K562 (cell line): ENCODE results near the gene TBRG4. TPM values are rescaled to one million over a fixed set of nuclear protein-coding genes. Genes with fewer than 3 reads are reported as not detected.

Source experiments
- BRD9 ChIP-seq: fragments of 450-650 bp; IDR thresholded peaks from 2 replicates; pipeline ENCODE4 v1.6.1; 2018; ENCODE audit warnings: low read depth; ENCODE audit not compliant: partially characterized antibody
- CHD2 ChIP-seq: IDR thresholded peaks from 2 replicates; pipeline ENCODE4 v1.6.1; 2011; ENCODE audit warnings: low read depth, low read length
- DIDO1 ChIP-seq: fragments of 450-650 bp; IDR thresholded peaks from 2 replicates; pipeline ENCODE4 v1.6.1; 2016; ENCODE audit warnings: low read depth, missing biosample characterization, missing genetic modification characterization
- DPF2 ChIP-seq: fragments of 450-650 bp; IDR thresholded peaks from 2 replicates; pipeline ENCODE4 v1.6.1; 2016
- ELK1 ChIP-seq: sonication (generic); formaldehyde crosslinking; IDR thresholded peaks from 2 replicates; pipeline ENCODE4 v1.8.1; 2022; ENCODE audit warnings: missing genetic modification reagents
- ILK ChIP-seq: fragments of 450-650 bp; IDR thresholded peaks from 2 replicates; pipeline ENCODE4 v1.6.1; 2016; ENCODE audit warnings: missing genetic modification characterization, low read depth, mild to moderate bottlenecking, missing compliant biosample characterization, moderate library complexity, borderline replicate concordance
- MEIS2 ChIP-seq: fragments of 450-650 bp; IDR thresholded peaks from 2 replicates; pipeline ENCODE4 v1.6.1; 2014; ENCODE audit warnings: mild to moderate bottlenecking; ENCODE audit not compliant: partially characterized antibody
- MNT ChIP-seq, 2 experiments: fragments of 450-650 bp; conservative IDR thresholded peaks; 2 replicates each; pipeline ENCODE4 v1.6.1; 2017; ENCODE audit warnings: mild to moderate bottlenecking in 2 of 2, moderate library complexity in 2 of 2
- PKNOX1 ChIP-seq: fragments of 450-650 bp; IDR thresholded peaks from 2 replicates; pipeline ENCODE4 v1.6.1; 2016
- ZNF175 ChIP-seq: fragments of 200-800 bp; sonication (Bioruptor generic); IDR thresholded peaks from 2 replicates; pipeline ENCODE4 v1.6.1; 2016; ENCODE audit warnings: low read depth, mild to moderate bottlenecking, missing genetic modification characterization, missing compliant biosample characterization
- ZNF274 ChIP-seq: IDR thresholded peaks from 2 replicates; pipeline ENCODE4 v1.6.1; 2011; ENCODE audit warnings: low read depth, mild to moderate bottlenecking, low read length, moderate library complexity, borderline replicate concordance
- ZNF347 ChIP-seq: fragments of 450-650 bp; formaldehyde crosslinking; IDR thresholded peaks from 2 replicates; pipeline ENCODE4 v1.4.0; 2020; ENCODE audit warnings: low read depth, mild to moderate bottlenecking, moderate library complexity
- polyA plus RNA-seq, 8 experiments: library from polyadenylated mRNA; depleted of rRNA in 4 of 8; stranded (reverse) in 5 of 8; unstranded in 3 of 8; fragments of >200 nt; fragmentation: Nextera tagmentation in 2 of 8; fragmentation: Illumina TruSeq in 1 of 8; extraction: Ambion mirVana in 2 of 8; extraction: Trizol in 1 of 8; gene quantifications; 2 replicates each; pipeline versions ENCODE4 v1.2.1 to v1.2.3, GENCODE V29; 2011 to 2014; ENCODE audit warnings: inconsistent platforms in 1 of 8, missing spikeins in 1 of 8
- total RNA-seq, 7 experiments: library from RNA; depleted of rRNA in 6 of 7; stranded (reverse); fragments of >200 nt in 6 of 7; fragmentation: Illumina TruSeq in 2 of 7; extraction: Trizol in 2 of 7; gene quantifications; 2 replicates each; pipeline versions ENCODE4 v1.2.1 to v1.2.3, GENCODE V29; 2011 to 2021; ENCODE audit warnings: low replicate concordance in 1 of 7

Gene TBRG4
- total and polyA plus RNA-seq, 9 of the 15 experiments (the other 6 are each of a cell fraction or from before 2014, with no cell fraction given), result 11.2 to 322 (median 216) TPM

GRCh38 chr7:45119550-45119949 lies 8.1 kb upstream of the TBRG4 start (continued):
- TF ChIP-seq MNT (conservative IDR thresholded peaks at IDR 0.05) (no peak), BRD9 (no peak), CHD2 (no peak), MEIS2 (peak; percentile 85), DIDO1 (tag) (no peak), ELK1 (CRISPR knock-in tag) (no peak), ZNF274 (no peak), PKNOX1 (0 out of 2 replicates have a peak, but pooled peaks have one; percentile 11), ILK (tag) (no peak), ZNF347 (CRISPR knock-in tag) (no peak), DPF2 (no peak), ZNF175 (CRISPR knock-in tag) (no peak)
- TF ChIP-seq, all 486 proteins: peak for 3
